ENCODE measurements around the gene KANK4. TPM values are rescaled to one million over a fixed set of nuclear protein-coding genes. Genes with fewer than 3 reads are reported as not detected.

KANK4 gene
- total RNA-seq, 3 donors from 2014 or later: not detected

Other genes with a start within 250 kb of the KANK4 start
- under 1 TPM; 0.13 to 0.19 (median 0.18) TPM for gene L1TD1, start 124.6 kb downstream of the KANK4 start, total RNA-seq
- 10 to 100 TPM; 71.5 to 79.0 (median 72.5) TPM for gene USP1, start 117.6 kb upstream of the KANK4 start, total RNA-seq